Measurements from ENCODE around the gene MS4A13.
"Not testable (repeated sequence)": the region's sequence is repeated elsewhere in the genome, so short reads cannot be mapped to it uniquely, and the experiment has no call there.

MS4A13 gene

GRCh38 chr11:60515144-60515855 lies at the start of gene MS4A13:
Gene MS4A13, plus strand, starts transcription at chr11:60515392. Its CDS starts 2,692 bp downstream, at chr11:60518084.
- DNase-seq, result no peak

GRCh38 chr11:60468829-60469228 lies 46.4 kb upstream of the MS4A13 start:
- no peak for DNase-seq

- DNase-seq, result no peak
Observed at GRCh38 chr11:60469723-60470122, 45.5 kb upstream of the MS4A13 start.

GRCh38 chr11:60477035-60477445 lies 38.2 kb upstream of the MS4A13 start:
- DNase-seq, result no peak

GRCh38 chr11:60482361-60482760 lies 32.8 kb upstream of the MS4A13 start:
- DNase-seq, result no peak

- no peak for DNase-seq
Observed at GRCh38 chr11:60485987-60486386, 29.2 kb upstream of the MS4A13 start.

GRCh38 chr11:60492488-60493009 lies 22.6 kb upstream of the MS4A13 start, which contains the start of gene MS4A12:
Gene MS4A12, plus strand, starts transcription at chr11:60492778. Its CDS starts 4,541 bp downstream, at chr11:60497319.
- DNase-seq, result no peak

- no peak for DNase-seq
Observed at GRCh38 chr11:60493454-60493853, 21.7 kb upstream of the MS4A13 start.

- DNase-seq, result no peak
Observed at GRCh38 chr11:60498399-60498798, 16.8 kb upstream of the MS4A13 start.

- no peak for DNase-seq
Observed at GRCh38 chr11:60498853-60499252, 16.3 kb upstream of the MS4A13 start.

- DNase-seq, result no peak
Observed at GRCh38 chr11:60500276-60500910, 14.8 kb upstream of the MS4A13 start.

- DNase-seq, result no peak
Observed at GRCh38 chr11:60502221-60502775, 12.9 kb upstream of the MS4A13 start.

GRCh38 chr11:60504219-60504905 lies 10.8 kb upstream of the MS4A13 start:
- no peak for DNase-seq

- not testable (repeated sequence) for DNase-seq
Observed at GRCh38 chr11:60509609-60510008, 5.6 kb upstream of the MS4A13 start.

GRCh38 chr11:60510209-60510608 lies 5.0 kb upstream of the MS4A13 start:
- not testable (repeated sequence) for DNase-seq

GRCh38 chr11:60511393-60511792 lies 3.8 kb upstream of the MS4A13 start:
- no peak for DNase-seq

- DNase-seq, result no peak
Observed at GRCh38 chr11:60512651-60513225, 2.5 kb upstream of the MS4A13 start.

- DNase-seq, result no peak
Observed at GRCh38 chr11:60513496-60514460, 1.4 kb upstream of the MS4A13 start.

GRCh38 chr11:60528465-60528864 lies 13.3 kb downstream of the MS4A13 start:
- DNase-seq, result no peak

- no peak for DNase-seq
Observed at GRCh38 chr11:60528934-60529333, 13.7 kb downstream of the MS4A13 start.

GRCh38 chr11:60530454-60531100 lies 15.4 kb downstream of the MS4A13 start:
- no peak for DNase-seq
